NOMO-1 treated with dmso at 0.1 percent for 144 hours (cell line): Measurements from ENCODE around the gene P3R3URF.

Source experiments
- DNase-seq: peaks from one replicate; lab custom pipeline; 2025; ENCODE audit not compliant: unreplicated experiment; lab: John Stamatoyannopoulos, UW

P3R3URF gene

DNA sequence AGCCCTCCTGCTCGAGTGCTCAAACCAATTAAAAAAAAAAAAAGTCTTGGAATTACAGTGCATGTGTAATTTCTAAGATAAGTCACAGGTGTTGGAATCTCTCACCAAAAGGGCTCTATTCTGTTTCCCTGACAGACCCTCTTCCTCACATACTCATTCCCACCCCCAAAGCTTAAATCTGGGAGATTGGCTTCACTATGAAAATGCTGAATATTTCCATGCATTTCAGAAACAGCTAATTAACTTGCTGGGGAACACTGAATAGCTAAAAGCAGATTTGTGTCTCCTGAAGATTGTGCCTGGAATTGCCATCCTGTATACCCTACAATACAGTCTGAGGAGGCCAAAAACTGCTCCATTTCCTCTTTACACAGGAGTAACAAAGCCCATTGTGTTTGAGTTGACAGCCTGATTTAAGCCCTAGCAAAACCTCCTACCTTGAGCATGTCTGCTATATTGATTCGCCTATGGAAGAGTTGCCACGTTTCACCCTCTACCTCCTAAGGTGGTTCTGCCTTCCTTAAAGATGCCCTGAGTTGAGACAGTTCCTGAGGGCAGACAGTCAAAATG is 42.4 kb downstream of the P3R3URF start:
- no peak for DNase-seq

DNA sequence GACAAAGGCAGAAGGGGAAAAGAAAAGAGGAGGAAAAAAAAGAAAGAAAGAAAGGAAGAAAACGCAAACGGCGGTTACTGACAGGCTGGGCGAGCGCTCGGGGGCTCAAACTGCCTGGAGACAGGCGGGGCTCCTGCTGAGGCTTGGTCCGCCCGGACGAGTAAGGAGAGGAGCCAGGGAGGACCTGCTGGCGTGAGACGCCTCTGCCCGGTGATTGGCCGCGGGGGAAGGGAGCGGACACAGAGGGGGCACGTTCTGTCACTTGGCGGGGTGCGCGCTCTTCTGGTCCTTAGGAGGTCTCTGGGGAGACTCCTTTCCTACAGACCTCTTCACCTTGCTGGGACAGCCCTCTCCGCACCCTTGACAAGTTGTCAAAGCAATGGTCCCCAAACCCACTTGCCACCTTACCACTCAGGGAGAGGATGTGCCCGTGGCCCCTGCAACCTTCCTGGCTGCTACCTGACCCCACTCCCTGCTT is 43.1 kb downstream of the P3R3URF start:
- no peak for DNase-seq

DNA sequence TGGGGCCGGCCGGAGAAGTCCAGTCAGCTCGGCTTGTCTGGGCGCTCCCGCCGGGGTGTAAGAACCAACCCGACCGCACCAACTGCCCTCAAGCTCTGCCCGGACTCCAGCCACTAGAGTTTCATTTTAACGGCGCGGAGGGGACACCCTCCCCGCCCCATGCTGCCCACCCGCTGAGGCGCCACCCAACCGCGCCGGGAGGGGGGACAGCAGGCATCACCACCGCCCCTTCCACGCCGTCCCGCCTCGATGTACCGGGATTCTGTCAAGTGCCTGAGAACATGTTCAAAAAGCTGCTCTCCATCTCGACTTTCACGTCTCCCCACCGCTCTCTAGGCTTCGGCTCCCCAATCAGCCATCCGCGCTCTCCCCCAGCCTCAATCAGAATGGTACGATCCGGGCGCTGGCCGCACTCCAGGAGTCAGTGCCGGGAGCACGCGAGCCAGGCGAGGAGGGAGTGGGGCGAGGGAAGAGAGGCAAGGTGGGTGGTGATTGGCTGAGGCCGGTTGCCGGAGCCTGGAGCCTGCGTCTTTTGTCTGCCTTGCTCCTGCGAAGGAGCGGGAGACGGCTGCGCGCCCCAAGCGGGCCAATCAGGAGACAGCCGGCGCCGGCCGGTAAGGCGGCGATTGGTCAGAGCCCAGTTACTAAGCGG is 43.6 kb downstream of the P3R3URF start, which contains the start of gene PIK3R3:
Gene PIK3R3 (minus strand): TSS at position 101 of the 652 bp plus-strand sequence. CDS start 677 bp downstream, outside the sequence.
- peak; percentile 98 for DNase-seq

GRCh38 chr1:46131712-46132528 is 44.4 kb downstream of the P3R3URF start:
- DNase-seq: no peak

GRCh38 chr1:46131093-46131492 is 45.2 kb downstream of the P3R3URF start:
- no peak for DNase-seq

DNA sequence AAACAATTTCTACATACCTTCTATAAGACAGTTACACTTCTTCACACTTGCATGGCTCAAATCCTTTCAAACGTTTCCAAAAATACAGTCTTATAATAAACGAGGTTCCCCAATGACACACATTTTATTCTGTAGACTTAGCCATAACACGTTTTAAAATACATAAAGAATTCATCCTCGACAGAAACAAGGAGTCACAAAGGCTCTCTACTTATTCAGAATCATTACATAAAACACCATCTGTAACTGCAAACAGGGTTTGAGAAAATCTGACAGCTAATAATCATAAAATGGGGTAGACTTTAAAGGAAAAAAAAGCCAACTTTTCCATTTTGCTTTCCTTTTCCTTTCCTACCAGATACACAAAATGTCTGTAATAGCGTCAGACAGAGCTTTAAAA is 45.7 kb downstream of the P3R3URF start:
- DNase-seq: no peak

GRCh38 chr1:46130121-46130520 is 46.2 kb downstream of the P3R3URF start:
- no peak for DNase-seq

DNA sequence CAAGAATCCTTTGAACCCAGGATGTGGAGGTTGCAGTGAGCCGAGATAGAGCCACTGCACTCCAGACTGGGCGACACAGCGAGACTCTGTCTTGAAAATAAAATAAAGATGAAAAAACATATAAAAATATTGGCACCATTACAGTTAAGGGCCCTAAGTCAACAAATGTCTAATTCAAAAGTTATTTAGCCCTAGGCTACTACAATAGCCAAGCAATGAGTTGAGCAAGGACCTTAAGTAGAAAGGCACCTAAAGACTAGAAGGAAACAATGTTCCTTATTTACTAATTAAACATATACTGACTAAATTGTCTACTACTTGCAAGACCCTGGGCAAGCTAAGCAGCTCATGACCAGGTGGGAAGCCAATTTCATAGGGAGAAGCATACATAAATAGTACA is 47.9 kb downstream of the P3R3URF start:
- no peak for DNase-seq
